Loucy (cell line): ENCODE measurements around the gene LAMC1.
A peak's percentile ranks its signal among the peaks of the same experiment; 100 is the strongest.
"Not testable (repeated sequence)": the region's sequence is repeated elsewhere in the genome, so short reads cannot be mapped to it uniquely, and the experiment has no call there.

ENCODE experiments used
- H2AFZ ChIP-seq: fragments of 200-600 bp; sonication (generic); 2 replicates; pipeline ENCODE4 v1.6.0; 2016; ENCODE audit warnings: antibody characterized with exemption, mild to moderate bottlenecking, low read length, moderate library complexity
- H3F3A ChIP-seq: fragments of 200-600 bp; 2 replicates; pipeline ENCODE4 v1.6.0; 2016; ENCODE audit warnings: antibody characterized with exemption, low read depth, mild to moderate bottlenecking
- H3K27me3 ChIP-seq: fragments of 200-600 bp; sonication (generic); 2 replicates; pipeline ENCODE4 v1.6.1; 2014; ENCODE audit warnings: low read length, mild to moderate bottlenecking; ENCODE audit not compliant: insufficient read depth, poor library complexity, severe bottlenecking
- H3K36me3 ChIP-seq: fragments of 200-600 bp; sonication (generic); 2 replicates; pipeline ENCODE4 v1.6.1; 2016; ENCODE audit warnings: low read length; ENCODE audit not compliant: insufficient read depth
- H3K4me1 ChIP-seq: fragments of 200-600 bp; sonication (generic); 2 replicates; pipeline ENCODE4 v1.5.1; 2014; ENCODE audit warnings: low read length, mild to moderate bottlenecking; ENCODE audit not compliant: insufficient read depth, poor library complexity, severe bottlenecking
- H3K4me2 ChIP-seq: fragments of 200-600 bp; sonication (generic); 2 replicates; pipeline ENCODE4 v1.6.0; 2014; ENCODE audit warnings: antibody characterized with exemption, low read length, low read depth, mild to moderate bottlenecking; ENCODE audit not compliant: poor library complexity, severe bottlenecking
- H3K4me3 ChIP-seq: fragments of 200-600 bp; sonication (generic); 2 replicates; pipeline ENCODE4 v1.5.1; 2014; ENCODE audit warnings: low read length, mild to moderate bottlenecking, mixed read lengths; ENCODE audit not compliant: poor library complexity, severe bottlenecking
- H3K79me2 ChIP-seq: fragments of 200-600 bp; sonication (generic); 2 replicates; pipeline ENCODE4 v1.6.1; 2014; ENCODE audit warnings: low read length; ENCODE audit not compliant: insufficient read depth
- H3K9ac ChIP-seq: fragments of 200-600 bp; sonication (generic); 2 replicates; pipeline ENCODE4 v1.6.0; 2014; ENCODE audit warnings: mild to moderate bottlenecking, low read depth, low read length, moderate library complexity; ENCODE audit not compliant: poor library complexity, severe bottlenecking
- H3K9me2 ChIP-seq: fragments of 200-600 bp; sonication (generic); replicated peaks from 2 replicates; pipeline ENCODE4 v1.6.1; 2016; ENCODE audit warnings: low read depth, low read length, mixed read lengths
- H3K9me3 ChIP-seq: fragments of 200-600 bp; sonication (generic); 2 replicates; pipeline ENCODE4 v1.6.1; 2014; ENCODE audit warnings: mild to moderate bottlenecking, antibody characterized with exemption, low read length, low read depth; ENCODE audit not compliant: insufficient read depth
- H4K20me1 ChIP-seq: fragments of 200-600 bp; sonication (generic); 2 replicates; pipeline ENCODE4 v1.6.0; 2014; ENCODE audit warnings: antibody characterized with exemption, low read length, mild to moderate bottlenecking; ENCODE audit not compliant: insufficient read depth, poor library complexity, severe bottlenecking
- CTCF ChIP-seq: fragments of 200-600 bp; sonication (generic); conservative IDR thresholded peaks from 2 replicates; pipeline ENCODE4 v1.5.1; 2014; ENCODE audit warnings: mild to moderate bottlenecking, antibody characterized with exemption, low read length
- EZH2phosphoT487 ChIP-seq: fragments of 200-600 bp; IDR thresholded peaks from 2 replicates; pipeline ENCODE4 v1.6.1; 2018; ENCODE audit warnings: antibody characterized with exemption, mild to moderate bottlenecking, moderate library complexity, borderline replicate concordance

LAMC1 gene

GRCh38 chr1:183070234-183070922, 47.2 kb downstream of the LAMC1 start:
- Histone ChIP-seq H3K4me1 (peaks cover 41% of the 10 kb centered on the region), H3K4me2 (peak overlapping the region; percentile 37), H3K27me3 (no peaks in the 10 kb centered on the region), H3K79me2 (no peaks in the 10 kb centered on the region), H3K9ac (no peak overlapping the region), H3K4me3 (no peak overlapping the region), H3K9me3 (no peaks in the 10 kb centered on the region), H3F3A (no peaks in the 10 kb centered on the region), H2AFZ (no peak overlapping the region; the same call in 1 of the 2 replicates), H4K20me1 (no peaks in the 10 kb centered on the region), H3K36me3 (no peaks in the 10 kb centered on the region), H3K9me2 (no peaks in the 10 kb centered on the region)
- TF ChIP-seq CTCF = no peak
- no peak for TF ChIP-seq EZH2phosphoT487

- no peaks in the 10 kb centered on the region for H3K27me3 ChIP-seq
- no peaks in the 10 kb centered on the region for H3K79me2 ChIP-seq
- H2AFZ ChIP-seq = no peak overlapping the region; the same call in 1 of the 2 replicates
- peak overlapping the region; percentile 37 for H3K4me2 ChIP-seq
- H4K20me1 ChIP-seq = no peaks in the 10 kb centered on the region
- H3K4me1 ChIP-seq = peaks cover 47% of the 10 kb centered on the region
- no peaks in the 10 kb centered on the region for H3K36me3 ChIP-seq
- H3K4me3 ChIP-seq = no peak overlapping the region
- no peaks in the 10 kb centered on the region for H3K9me2 ChIP-seq
- H3K9ac ChIP-seq = no peak overlapping the region
- no peaks in the 10 kb centered on the region for H3K9me3 ChIP-seq
- H3F3A ChIP-seq = no peaks in the 10 kb centered on the region
- TF ChIP-seq CTCF = no peak
- no peak for TF ChIP-seq EZH2phosphoT487
Observed at GRCh38 chr1:183070923-183071618, 47.9 kb downstream of the LAMC1 start.

DNA sequence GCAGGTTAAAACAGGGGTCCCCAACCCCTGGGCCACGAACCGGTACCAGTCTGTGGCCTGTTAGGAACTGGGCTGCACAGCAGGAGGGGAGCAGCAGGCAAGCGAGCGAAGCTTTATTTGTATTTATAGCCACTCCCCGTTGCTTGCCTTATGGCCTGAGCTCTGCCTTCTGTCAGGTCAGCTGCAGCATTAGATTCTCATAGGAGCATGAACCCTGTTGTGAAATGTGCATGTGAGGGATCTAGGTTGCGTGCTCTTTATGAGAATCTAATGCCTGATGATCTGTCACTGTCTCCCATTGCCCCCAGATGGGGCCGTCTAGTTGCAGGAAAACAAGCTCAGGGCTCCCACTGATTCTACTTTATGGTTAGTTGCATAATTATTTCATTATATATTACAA, 49.4 kb downstream of the LAMC1 start:
- not testable (repeated sequence) for H4K20me1 ChIP-seq, H3K79me2 ChIP-seq, H3K4me2 ChIP-seq, H3K4me3 ChIP-seq, H3F3A ChIP-seq, H3K9ac ChIP-seq, H3K9me3 ChIP-seq, H3K36me3 ChIP-seq, H2AFZ ChIP-seq, H3K27me3 ChIP-seq, H3K9me2 ChIP-seq
- peaks cover 49% of the 10 kb centered on the region for H3K4me1 ChIP-seq
